Measurements from ENCODE around the gene UNC119. TPM values are rescaled to one million over a fixed set of nuclear protein-coding genes. Genes with fewer than 3 reads are reported as not detected.

The UNC119 gene
- polyA plus RNA-seq (2013, experiment 1 of 2): 79.0 TPM
- 76.0 TPM for polyA plus RNA-seq (2013, experiment 2 of 2)

- Histone ChIP-seq H3K9me3 (replicated peaks in 1 of 2; ENCODE audit: control insufficient read depth in 2 of 2, insufficient read depth in 1 of 2, low read depth in 1 of 2, low read length in 2 of 2) (no peaks in the 10 kb centered on the region), H2BK12ac (ENCODE audit: low read length) (no peak within 1 kb of the TSS), H2BK15ac (ENCODE audit: low read length) (peak within 1 kb of the TSS; percentile 17), H2BK120ac (ENCODE audit: low read depth, low read length) (no peak within 1 kb of the TSS), H2BK5ac (ENCODE audit: low read length) (no peak within 1 kb of the TSS), H2AK5ac (ENCODE audit: low read depth, low read length) (no peak within 1 kb of the TSS), H3K79me1 (ENCODE audit: low read depth, low read length) (peaks cover 6% of the 10 kb centered on the region), H3K4me1 (ENCODE audit: control insufficient read depth in 2 of 2, insufficient read depth in 1 of 2, low read depth in 1 of 2, low read length in 2 of 2) (peaks cover 12 to 18% of the 10 kb centered on the region in 2 donors), H3K27ac (replicated peaks; ENCODE audit: low read length) (no peak within 1 kb of the TSS), H4K91ac (ENCODE audit: low read depth, low read length, poor library complexity) (no peak within 1 kb of the TSS), H3K4me3 (ENCODE audit: low read length in 2 of 2) (peak within 1 kb of the TSS; percentile 67 to 87), H3K4me2 (ENCODE audit: insufficient read depth, low read length, poor library complexity, severe bottlenecking) (peak within 1 kb of the TSS; percentile 87), H3K9ac (ENCODE audit: low read depth, low read length, poor library complexity) (peak within 1 kb of the TSS; percentile 89), H3K14ac (ENCODE audit: low read length) (peak within 1 kb of the TSS; percentile 65), H3K27me3 (ENCODE audit: control insufficient read depth in 3 of 3, insufficient read depth in 3 of 3, low read depth in 1 of 3, low read length in 3 of 3) (no peaks in the 10 kb centered on the region), H3K36me3 (replicated peaks in 1 of 2; ENCODE audit: control insufficient read depth in 2 of 2, insufficient read depth in 2 of 2, low read length in 2 of 2) (peaks cover 20 to 50% of the 10 kb centered on the region in 2 donors), H3K18ac (ENCODE audit: low read length) (peak within 1 kb of the TSS; percentile 98), H2AFZ (ENCODE audit: low read length) (peak within 1 kb of the TSS; percentile 93), H3K23ac (ENCODE audit: low read depth, low read length, poor library complexity) (peak within 1 kb of the TSS; percentile 77), H4K8ac (ENCODE audit: low read depth, low read length) (no peak within 1 kb of the TSS), H3K4ac (ENCODE audit: low read length) (peak within 1 kb of the TSS; percentile 66)
- WGBS, 2 donors (ENCODE audit: extremely low coverage in 2 of 2, insufficient read length in 2 of 2, insufficient replicate concordance in 1 of 2): no CpG with 5 or more reads among the region's 67 CpGs
- peak; percentile 79 for DNase-seq (ENCODE audit: low spot score)
These were observed at the start of gene UNC119 for GRCh38 chr17:28552176-28552999. Gene UNC119, minus strand, starts transcription at chr17:28552624. Its CDS starts 67 bp downstream, at chr17:28552557.

GRCh38 chr17:28599311-28600184, 47.1 kb upstream of the UNC119 start:
- H3K36me3 ChIP-seq (replicated peaks in 1 of 2; ENCODE audit: control insufficient read depth in 2 of 2, insufficient read depth in 2 of 2, low read length in 2 of 2): peaks cover 2 to 38% of the 10 kb centered on the region in 2 donors
- no peak overlapping the region for H2BK5ac ChIP-seq (ENCODE audit: low read length)
- H2BK12ac ChIP-seq (ENCODE audit: low read length): peak overlapping the region; percentile 75
- H2BK120ac ChIP-seq (ENCODE audit: low read depth, low read length): peak overlapping the region; percentile 87
- H3K27me3 ChIP-seq (ENCODE audit: control insufficient read depth in 3 of 3, insufficient read depth in 3 of 3, low read depth in 1 of 3, low read length in 3 of 3): peaks cover 0 to 4% (median 0%) of the 10 kb centered on the region in 3 experiments
- peaks cover 2% of the 10 kb centered on the region for H3K79me1 ChIP-seq (ENCODE audit: low read depth, low read length)
- peak overlapping the region; percentile 97 for H3K14ac ChIP-seq (ENCODE audit: low read length)
- H2AFZ ChIP-seq (ENCODE audit: low read length): peak overlapping the region; percentile 90
- H3K18ac ChIP-seq (ENCODE audit: low read length): peak overlapping the region; percentile 80
- no peaks in the 10 kb centered on the region for H3K9me3 ChIP-seq (replicated peaks in 1 of 2; ENCODE audit: control insufficient read depth in 2 of 2, insufficient read depth in 1 of 2, low read depth in 1 of 2, low read length in 2 of 2)
- peak overlapping the region; percentile 74 for H3K4me2 ChIP-seq (ENCODE audit: insufficient read depth, low read length, poor library complexity, severe bottlenecking)
- no peak overlapping the region for H2AK5ac ChIP-seq (ENCODE audit: low read depth, low read length)
- peak overlapping the region; percentile 88 for H3K9ac ChIP-seq (ENCODE audit: low read depth, low read length, poor library complexity)
- no peak overlapping the region for H4K91ac ChIP-seq (ENCODE audit: low read depth, low read length, poor library complexity)
- peak overlapping the region; percentile 97 for H3K23ac ChIP-seq (ENCODE audit: low read depth, low read length, poor library complexity)
- H3K27ac ChIP-seq (replicated peaks; ENCODE audit: low read length): peak overlapping the region; percentile 44
- no peak overlapping the region for H4K8ac ChIP-seq (ENCODE audit: low read depth, low read length)
- no peak for DNase-seq (ENCODE audit: low spot score)
- no CpG with 5 or more reads among the region's 40 CpGs for WGBS, 2 donors (ENCODE audit: extremely low coverage in 2 of 2, insufficient read length in 2 of 2, insufficient replicate concordance in 1 of 2)
- peak overlapping the region; percentile 62 for H2BK15ac ChIP-seq (ENCODE audit: low read length)
- no peak overlapping the region for H3K4ac ChIP-seq (ENCODE audit: low read length)
- H3K4me3 ChIP-seq (ENCODE audit: low read length in 2 of 2): peak overlapping the region; percentile 81 to 82
- H3K4me1 ChIP-seq (ENCODE audit: control insufficient read depth in 2 of 2, insufficient read depth in 1 of 2, low read depth in 1 of 2, low read length in 2 of 2): peaks cover 9 to 12% of the 10 kb centered on the region in 2 donors

DNA sequence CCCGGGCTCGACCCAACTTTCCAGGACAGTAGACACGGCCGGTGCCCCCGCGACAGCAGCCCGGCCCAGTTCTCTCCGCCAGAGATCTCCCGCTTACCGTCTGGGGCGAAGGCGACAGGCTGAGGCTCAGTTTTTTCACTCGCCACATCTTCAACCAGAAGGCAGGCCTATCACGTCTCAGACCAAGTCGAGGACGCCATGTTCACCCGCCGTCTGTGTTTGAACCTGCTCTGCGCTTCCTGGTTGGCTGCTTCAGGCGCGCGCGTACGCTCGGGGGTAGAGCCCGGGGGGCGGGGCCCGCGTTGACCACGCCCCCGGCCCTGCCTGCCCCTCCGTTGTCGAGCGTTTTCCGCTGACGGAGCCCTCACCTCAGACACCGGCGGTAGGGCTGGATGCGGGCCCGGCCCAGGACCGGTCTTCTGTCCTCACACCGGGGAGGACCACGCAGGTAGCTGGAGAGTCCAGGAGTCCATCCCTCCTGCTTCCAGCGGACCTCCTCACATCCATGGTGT, 46.4 kb upstream of the UNC119 start, which contains the start of gene SPAG5:
SPAG5 (minus strand) TSS at position 227 of the 512 bp plus-strand sequence; CDS start at position 148, 79 bp downstream.
- no CpG with 5 or more reads among the region's 44 CpGs for WGBS, 2 donors (ENCODE audit: extremely low coverage in 2 of 2, insufficient read length in 2 of 2, insufficient replicate concordance in 1 of 2)
- Histone ChIP-seq H3K4ac (ENCODE audit: low read length) (peak within 1 kb of the TSS; percentile 95), H2AK5ac (ENCODE audit: low read depth, low read length) (no peak within 1 kb of the TSS), H3K27me3 (ENCODE audit: control insufficient read depth in 3 of 3, insufficient read depth in 3 of 3, low read depth in 1 of 3, low read length in 3 of 3) (peaks cover 0 to 4% (median 0%) of the 10 kb centered on the region in 3 experiments), H3K9me3 (replicated peaks in 1 of 2; ENCODE audit: control insufficient read depth in 2 of 2, insufficient read depth in 1 of 2, low read depth in 1 of 2, low read length in 2 of 2) (no peaks in the 10 kb centered on the region), H3K14ac (ENCODE audit: low read length) (peak within 1 kb of the TSS; percentile 97), H3K79me1 (ENCODE audit: low read depth, low read length) (peaks cover 2% of the 10 kb centered on the region), H3K9ac (ENCODE audit: low read depth, low read length, poor library complexity) (peak within 1 kb of the TSS; percentile 92), H3K18ac (ENCODE audit: low read length) (peak within 1 kb of the TSS; percentile 96), H2BK15ac (ENCODE audit: low read length) (peak within 1 kb of the TSS; percentile 62), H3K36me3 (replicated peaks in 1 of 2; ENCODE audit: control insufficient read depth in 2 of 2, insufficient read depth in 2 of 2, low read length in 2 of 2) (peaks cover 2 to 43% of the 10 kb centered on the region in 2 donors), H3K27ac (replicated peaks; ENCODE audit: low read length) (peak within 1 kb of the TSS; percentile 60), H2BK120ac (ENCODE audit: low read depth, low read length) (peak within 1 kb of the TSS; percentile 87), H3K4me2 (ENCODE audit: insufficient read depth, low read length, poor library complexity, severe bottlenecking) (peak within 1 kb of the TSS; percentile 74), H3K4me3 (ENCODE audit: low read length in 2 of 2) (peak within 1 kb of the TSS; percentile 81 to 92), H4K91ac (ENCODE audit: low read depth, low read length, poor library complexity) (no peak within 1 kb of the TSS), H2AFZ (ENCODE audit: low read length) (peak within 1 kb of the TSS; percentile 90), H3K23ac (ENCODE audit: low read depth, low read length, poor library complexity) (peak within 1 kb of the TSS; percentile 97), H2BK12ac (ENCODE audit: low read length) (peak within 1 kb of the TSS; percentile 75), H4K8ac (ENCODE audit: low read depth, low read length) (no peak within 1 kb of the TSS), H2BK5ac (ENCODE audit: low read length) (peak within 1 kb of the TSS; percentile 98), H3K4me1 (ENCODE audit: control insufficient read depth in 2 of 2, insufficient read depth in 1 of 2, low read depth in 1 of 2, low read length in 2 of 2) (peaks cover 9 to 12% of the 10 kb centered on the region in 2 donors)
- DNase-seq (ENCODE audit: low spot score): peak; percentile 90
